Parathyroid adenoma (tissue), 2 donors: ENCODE measurements around the gene ANTKMT.

Source experiments
- H2AFZ ChIP-seq: fragments of 300-600 bp; sonication (generic); one replicate; pipeline ENCODE4 v1.7.0; 2017; ENCODE audit warnings: antibody characterized with exemption, mild to moderate bottlenecking
- H3K27ac ChIP-seq: fragments of 300-600 bp; sonication (generic); one replicate; pipeline ENCODE4 v1.7.0; 2017
- H3K27me3 ChIP-seq: fragments of 300-600 bp; sonication (generic); one replicate; pipeline ENCODE4 v1.7.0; 2017; ENCODE audit warnings: low read length; ENCODE audit not compliant: control insufficient read depth, insufficient read depth
- H3K36me3 ChIP-seq: fragments of 300-600 bp; sonication (generic); one replicate; pipeline ENCODE4 v1.7.0; 2017; ENCODE audit warnings: low read length; ENCODE audit not compliant: control insufficient read depth, insufficient read depth
- H3K4me1 ChIP-seq: fragments of 300-600 bp; sonication (generic); one replicate; pipeline ENCODE4 v1.7.0; 2017; ENCODE audit warnings: control low read depth
- H3K4me2 ChIP-seq: fragments of 300-600 bp; sonication (generic); one replicate; pipeline ENCODE4 v1.7.0; 2017; ENCODE audit warnings: low read length
- H3K4me3 ChIP-seq: fragments of 300-600 bp; sonication (generic); one replicate; pipeline ENCODE4 v1.7.0; 2017; ENCODE audit warnings: low read depth, low read length
- H3K79me2 ChIP-seq: fragments of 300-600 bp; sonication (generic); one replicate; pipeline ENCODE4 v1.7.0; 2017; ENCODE audit warnings: control low read depth
- H3K9ac ChIP-seq: fragments of 300-600 bp; sonication (generic); one replicate; pipeline ENCODE4 v1.7.0; 2017; ENCODE audit warnings: mild to moderate bottlenecking
- H3K9me3 ChIP-seq: fragments of 300-600 bp; sonication (generic); one replicate; pipeline ENCODE4 v1.7.0; 2017; ENCODE audit warnings: low read length; ENCODE audit not compliant: control insufficient read depth
- TF ChIP-seq, protein P1 (sequence below): fragments of 300-600 bp; sonication (generic); IDR thresholded peaks from one replicate; pipeline ENCODE4 v1.7.0; 2017; ENCODE audit warnings: antibody characterized with exemption, mild to moderate bottlenecking
- donor health status: primary hyperparathyroidism.

Gene ANTKMT

DNA sequence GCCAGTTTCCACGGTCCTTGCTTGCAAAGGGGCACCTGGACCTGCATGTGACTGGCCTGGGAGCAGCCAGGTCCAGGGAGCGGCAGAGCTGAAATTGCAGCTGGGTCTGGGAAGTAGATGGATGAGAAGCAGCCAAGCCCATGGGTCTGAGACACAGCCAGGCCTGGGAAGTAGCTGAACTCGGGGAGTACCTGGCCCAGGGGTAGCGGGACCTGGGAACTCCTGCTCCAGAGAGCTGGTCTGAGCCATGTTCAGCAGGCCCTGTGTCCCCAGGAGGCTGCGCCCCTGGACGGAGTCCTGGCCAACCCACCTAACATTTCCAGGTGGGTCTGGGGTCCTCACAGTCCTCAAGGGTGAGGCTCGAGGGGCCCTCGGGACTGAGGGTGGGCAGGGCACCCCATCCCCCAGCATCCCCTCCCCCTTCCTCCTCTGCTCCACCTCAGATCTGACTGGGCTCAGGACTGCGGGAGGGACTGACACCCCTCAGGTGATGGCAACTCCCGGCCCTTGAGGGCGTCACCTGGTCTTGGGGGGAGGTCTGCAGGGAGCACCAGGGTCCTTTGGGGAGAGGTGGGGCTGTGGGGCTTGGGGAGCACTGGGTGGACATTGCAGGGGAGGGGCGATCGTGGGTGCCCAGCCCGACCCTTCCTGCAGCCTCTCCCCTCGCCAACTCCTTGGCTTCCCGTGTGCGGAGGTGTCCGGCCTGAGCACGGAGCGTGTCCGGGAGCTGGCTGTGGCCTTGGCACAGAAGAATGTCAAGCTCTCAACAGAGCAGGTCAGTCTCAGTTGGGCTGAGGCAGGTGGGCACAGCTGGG is 42.6 kb downstream of the ANTKMT start:
- Histone ChIP-seq H3K9me3 (no peaks in the 10 kb centered on the region), H3K36me3 (no peaks in the 10 kb centered on the region), H3K9ac (no peak overlapping the region), H2AFZ (no peak overlapping the region), H3K27me3 (no peaks in the 10 kb centered on the region), H3K4me1 (no peaks in the 10 kb centered on the region), H3K27ac (no peak overlapping the region), H3K4me3 (no peak overlapping the region), H3K79me2 (no peaks in the 10 kb centered on the region), H3K4me2 (no peak overlapping the region)
- TF ChIP-seq, protein P1, sequence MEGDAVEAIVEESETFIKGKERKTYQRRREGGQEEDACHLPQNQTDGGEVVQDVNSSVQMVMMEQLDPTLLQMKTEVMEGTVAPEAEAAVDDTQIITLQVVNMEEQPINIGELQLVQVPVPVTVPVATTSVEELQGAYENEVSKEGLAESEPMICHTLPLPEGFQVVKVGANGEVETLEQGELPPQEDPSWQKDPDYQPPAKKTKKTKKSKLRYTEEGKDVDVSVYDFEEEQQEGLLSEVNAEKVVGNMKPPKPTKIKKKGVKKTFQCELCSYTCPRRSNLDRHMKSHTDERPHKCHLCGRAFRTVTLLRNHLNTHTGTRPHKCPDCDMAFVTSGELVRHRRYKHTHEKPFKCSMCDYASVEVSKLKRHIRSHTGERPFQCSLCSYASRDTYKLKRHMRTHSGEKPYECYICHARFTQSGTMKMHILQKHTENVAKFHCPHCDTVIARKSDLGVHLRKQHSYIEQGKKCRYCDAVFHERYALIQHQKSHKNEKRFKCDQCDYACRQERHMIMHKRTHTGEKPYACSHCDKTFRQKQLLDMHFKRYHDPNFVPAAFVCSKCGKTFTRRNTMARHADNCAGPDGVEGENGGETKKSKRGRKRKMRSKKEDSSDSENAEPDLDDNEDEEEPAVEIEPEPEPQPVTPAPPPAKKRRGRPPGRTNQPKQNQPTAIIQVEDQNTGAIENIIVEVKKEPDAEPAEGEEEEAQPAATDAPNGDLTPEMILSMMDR = no peak

DNA sequence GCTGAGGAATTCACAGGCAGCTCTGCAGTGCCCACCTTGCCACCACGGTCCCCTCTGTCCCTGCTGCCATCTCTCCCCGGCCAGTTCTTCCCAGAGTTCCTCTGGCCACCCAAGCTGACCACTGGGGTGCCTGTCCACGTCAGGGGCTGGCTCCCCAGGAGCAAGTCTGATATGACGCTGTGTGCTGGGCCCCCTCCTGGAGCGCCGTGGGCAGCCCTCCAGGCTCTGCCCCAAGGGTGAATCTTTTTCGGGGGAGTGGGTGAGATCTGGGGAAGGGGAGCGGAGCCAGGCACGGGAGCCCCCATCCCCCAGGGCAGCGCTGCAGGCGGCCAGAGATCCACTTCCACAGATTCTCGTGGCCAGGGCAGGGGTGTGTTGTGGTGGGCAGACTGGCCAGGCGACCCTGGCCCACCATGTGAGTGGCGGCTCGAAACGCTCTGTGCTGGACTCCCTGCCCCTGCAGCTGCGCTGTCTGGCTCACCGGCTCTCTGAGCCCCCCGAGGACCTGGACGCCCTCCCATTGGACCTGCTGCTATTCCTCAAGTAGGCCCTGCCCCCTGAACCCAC is 43.3 kb downstream of the ANTKMT start:
- Histone ChIP-seq H3K4me3 (no peak overlapping the region), H3K27me3 (no peaks in the 10 kb centered on the region), H3K4me2 (no peak overlapping the region), H3K36me3 (no peaks in the 10 kb centered on the region), H3K9ac (no peak overlapping the region), H3K79me2 (no peaks in the 10 kb centered on the region), H3K27ac (no peak overlapping the region), H3K9me3 (no peaks in the 10 kb centered on the region), H3K4me1 (no peaks in the 10 kb centered on the region), H2AFZ (no peak overlapping the region)
- TF ChIP-seq, protein P1 = no peak

DNA sequence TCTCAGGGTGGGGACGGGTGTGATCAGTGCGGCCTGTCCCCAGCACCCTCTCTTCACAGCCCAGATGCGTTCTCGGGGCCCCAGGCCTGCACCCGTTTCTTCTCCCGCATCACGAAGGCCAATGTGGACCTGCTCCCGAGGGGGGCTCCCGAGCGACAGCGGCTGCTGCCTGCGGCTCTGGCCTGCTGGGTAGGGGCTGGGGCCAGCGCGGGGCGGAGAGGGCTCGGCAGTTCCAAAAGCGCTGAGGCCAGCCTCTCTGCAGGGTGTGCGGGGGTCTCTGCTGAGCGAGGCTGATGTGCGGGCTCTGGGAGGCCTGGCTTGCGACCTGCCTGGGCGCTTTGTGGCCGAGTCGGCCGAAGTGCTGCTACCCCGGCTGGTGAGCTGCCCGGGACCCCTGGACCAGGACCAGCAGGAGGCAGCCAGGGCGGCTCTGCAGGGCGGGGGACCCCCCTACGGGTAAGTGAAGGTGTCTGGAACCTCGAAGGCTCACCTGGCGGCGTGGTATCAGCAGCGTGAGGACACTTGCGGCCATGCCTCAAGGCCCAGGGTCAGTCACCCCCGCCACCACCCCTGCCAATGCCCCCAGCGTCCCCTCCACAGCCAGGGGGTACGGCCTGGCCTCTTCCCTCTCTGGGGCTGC is 44.0 kb downstream of the ANTKMT start:
- H3K4me2 ChIP-seq = no peak overlapping the region
- no peaks in the 10 kb centered on the region for H3K4me1 ChIP-seq
- H3K9me3 ChIP-seq = no peaks in the 10 kb centered on the region
- H3K27me3 ChIP-seq = no peaks in the 10 kb centered on the region
- H3K79me2 ChIP-seq = no peaks in the 10 kb centered on the region
- no peaks in the 10 kb centered on the region for H3K36me3 ChIP-seq
- no peak overlapping the region for H3K27ac ChIP-seq
- H3K9ac ChIP-seq = no peak overlapping the region
- TF ChIP-seq, protein P1 = no peak
- H2AFZ ChIP-seq = no peak overlapping the region
- H3K4me3 ChIP-seq = no peak overlapping the region

DNA sequence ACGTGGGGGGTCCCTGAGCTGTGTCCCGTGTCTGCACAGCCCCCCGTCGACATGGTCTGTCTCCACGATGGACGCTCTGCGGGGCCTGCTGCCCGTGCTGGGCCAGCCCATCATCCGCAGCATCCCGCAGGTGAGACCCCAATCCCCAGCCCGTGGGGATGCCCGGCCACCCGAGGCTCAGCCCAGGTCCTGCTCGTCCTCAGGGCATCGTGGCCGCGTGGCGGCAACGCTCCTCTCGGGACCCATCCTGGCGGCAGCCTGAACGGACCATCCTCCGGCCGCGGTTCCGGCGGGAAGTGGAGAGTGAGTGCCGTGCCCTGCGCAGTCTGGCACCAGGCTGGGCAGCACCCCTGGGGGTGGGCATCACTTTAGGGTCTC is 44.5 kb downstream of the ANTKMT start:
- H3K9ac ChIP-seq = no peak overlapping the region
- H3K4me1 ChIP-seq = no peaks in the 10 kb centered on the region
- no peaks in the 10 kb centered on the region for H3K9me3 ChIP-seq
- H3K79me2 ChIP-seq = no peaks in the 10 kb centered on the region
- H3K4me2 ChIP-seq = no peak overlapping the region
- H3K36me3 ChIP-seq = no peaks in the 10 kb centered on the region
- no peaks in the 10 kb centered on the region for H3K27me3 ChIP-seq
- TF ChIP-seq, protein P1 = no peak
- no peak overlapping the region for H3K27ac ChIP-seq
- no peak overlapping the region for H2AFZ ChIP-seq
- H3K4me3 ChIP-seq = no peak overlapping the region
